GM06990 (cell line): ENCODE results near the gene TRAM2.
A peak's percentile ranks its signal among the peaks of the same experiment; 100 is the strongest.

Experiments
- DNase-seq: peaks from one replicate; pipeline ENCODE4 v3.0.0-alpha.2; 2011; ENCODE audit not compliant: insufficient read length; ENCODE audit errors: extremely low read depth
- H3K27me3 ChIP-seq: replicated peaks from 2 replicates; pipeline ENCODE4 v1.6.0; 2011; ENCODE audit warnings: low read length; ENCODE audit not compliant: control insufficient read depth, insufficient read depth
- H3K36me3 ChIP-seq: 2 replicates; pipeline ENCODE4 v1.5.1; 2011; ENCODE audit warnings: low read length; ENCODE audit not compliant: control insufficient read depth, insufficient read depth
- H3K4me3 ChIP-seq: replicated peaks from 2 replicates; pipeline ENCODE4 v1.5.1; 2011; ENCODE audit warnings: low read depth, mild to moderate bottlenecking, control low read depth, low read length
- TF ChIP-seq, protein P1 (sequence below): IDR thresholded peaks from 2 replicates; pipeline ENCODE4 v1.5.1; 2011; ENCODE audit warnings: low read length, control low read depth, mild to moderate bottlenecking, inconsistent platforms; ENCODE audit not compliant: insufficient read depth, poor library complexity, severe bottlenecking

TRAM2 gene

GRCh38 chr6:52590152-52590891 lies 13.5 kb upstream of the TRAM2 start:
- TF ChIP-seq, protein P1, sequence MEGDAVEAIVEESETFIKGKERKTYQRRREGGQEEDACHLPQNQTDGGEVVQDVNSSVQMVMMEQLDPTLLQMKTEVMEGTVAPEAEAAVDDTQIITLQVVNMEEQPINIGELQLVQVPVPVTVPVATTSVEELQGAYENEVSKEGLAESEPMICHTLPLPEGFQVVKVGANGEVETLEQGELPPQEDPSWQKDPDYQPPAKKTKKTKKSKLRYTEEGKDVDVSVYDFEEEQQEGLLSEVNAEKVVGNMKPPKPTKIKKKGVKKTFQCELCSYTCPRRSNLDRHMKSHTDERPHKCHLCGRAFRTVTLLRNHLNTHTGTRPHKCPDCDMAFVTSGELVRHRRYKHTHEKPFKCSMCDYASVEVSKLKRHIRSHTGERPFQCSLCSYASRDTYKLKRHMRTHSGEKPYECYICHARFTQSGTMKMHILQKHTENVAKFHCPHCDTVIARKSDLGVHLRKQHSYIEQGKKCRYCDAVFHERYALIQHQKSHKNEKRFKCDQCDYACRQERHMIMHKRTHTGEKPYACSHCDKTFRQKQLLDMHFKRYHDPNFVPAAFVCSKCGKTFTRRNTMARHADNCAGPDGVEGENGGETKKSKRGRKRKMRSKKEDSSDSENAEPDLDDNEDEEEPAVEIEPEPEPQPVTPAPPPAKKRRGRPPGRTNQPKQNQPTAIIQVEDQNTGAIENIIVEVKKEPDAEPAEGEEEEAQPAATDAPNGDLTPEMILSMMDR: peak; percentile 10
- DNase-seq: no peak
- H3K27me3 ChIP-seq: no peaks in the 10 kb centered on the region
- H3K4me3 ChIP-seq: no peak overlapping the region
- no peaks in the 10 kb centered on the region for H3K36me3 ChIP-seq

GRCh38 chr6:52588710-52589091 lies 11.8 kb upstream of the TRAM2 start:
- DNase-seq: no peak
- no peaks in the 10 kb centered on the region for H3K27me3 ChIP-seq
- no peak overlapping the region for H3K4me3 ChIP-seq
- H3K36me3 ChIP-seq: no peaks in the 10 kb centered on the region
- TF ChIP-seq, protein P1: no peak

GRCh38 chr6:52588087-52588709 lies 11.3 kb upstream of the TRAM2 start:
- Histone ChIP-seq H3K27me3 (no peaks in the 10 kb centered on the region), H3K36me3 (no peaks in the 10 kb centered on the region), H3K4me3 (no peak overlapping the region)
- no peak for DNase-seq
- TF ChIP-seq, protein P1: no peak

- H3K36me3 ChIP-seq: no peaks in the 10 kb centered on the region; the same call in 1 of the 2 replicates
- H3K27me3 ChIP-seq: no peaks in the 10 kb centered on the region
- TF ChIP-seq, protein P1: no peak
- DNase-seq: no peak
- H3K4me3 ChIP-seq: no peak overlapping the region
Measured at GRCh38 chr6:52587001-52587400, 10.1 kb upstream of the TRAM2 start.

- TF ChIP-seq, protein P1: no peak
- Histone ChIP-seq H3K27me3 (no peaks in the 10 kb centered on the region), H3K4me3 (no peak overlapping the region), H3K36me3 (no peaks in the 10 kb centered on the region; the same call in 1 of the 2 replicates)
- no peak for DNase-seq
Measured at GRCh38 chr6:52584203-52584602, 7.3 kb upstream of the TRAM2 start.
